Coronary artery (tissue), 2 donors: ENCODE results near the gene RIN3.

Experiments
- DNase-seq: peaks from one replicate; pipeline ENCODE4 v3.0.0-alpha.2; 2017; ENCODE audit warnings: low spot score
- H3K27ac ChIP-seq, 2 donors: fragments of 200-600 bp; sonication (generic); one replicate each; pipeline ENCODE4 v1.5.1; 2016 to 2019
- H3K4me3 ChIP-seq: fragments of 200-600 bp; sonication (generic); 2 replicates; pipeline ENCODE4 v1.5.1; 2016; ENCODE audit warnings: mild to moderate bottlenecking, moderate library complexity
- CTCF ChIP-seq: fragments of 200-600 bp; sonication (generic); IDR thresholded peaks from one replicate; pipeline ENCODE4 v1.5.1; 2019; ENCODE audit warnings: antibody characterized with exemption

RIN3 gene

GRCh38 chr14:92556863-92557543 lies 43.4 kb downstream of the RIN3 start:
- DNase-seq: no peak
- H3K27ac ChIP-seq: no peak overlapping the region
- no peak for TF ChIP-seq CTCF
- H3K4me3 ChIP-seq: no peak overlapping the region

DNA sequence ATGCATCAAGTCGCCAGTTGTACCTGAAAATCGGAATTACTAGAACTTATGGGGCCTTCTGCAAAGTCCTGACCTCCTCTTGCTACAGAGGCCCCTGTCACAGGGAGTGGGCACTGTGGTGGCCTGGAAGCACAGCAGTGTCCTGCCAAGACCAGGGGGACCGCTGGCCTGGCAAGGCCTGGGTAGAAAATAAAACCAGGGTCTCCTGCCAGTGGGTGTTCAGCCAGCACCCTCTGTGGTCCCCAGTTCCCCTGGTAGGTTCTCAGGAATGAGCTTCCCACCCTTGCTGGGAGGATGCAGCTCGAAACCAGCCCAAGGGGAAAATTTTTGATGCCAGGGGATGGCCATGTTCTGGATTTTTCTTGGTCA lies 43.9 kb downstream of the RIN3 start:
- no peak for TF ChIP-seq CTCF
- no peak overlapping the region for H3K4me3 ChIP-seq
- H3K27ac ChIP-seq: no peak overlapping the region
- no peak for DNase-seq

DNA sequence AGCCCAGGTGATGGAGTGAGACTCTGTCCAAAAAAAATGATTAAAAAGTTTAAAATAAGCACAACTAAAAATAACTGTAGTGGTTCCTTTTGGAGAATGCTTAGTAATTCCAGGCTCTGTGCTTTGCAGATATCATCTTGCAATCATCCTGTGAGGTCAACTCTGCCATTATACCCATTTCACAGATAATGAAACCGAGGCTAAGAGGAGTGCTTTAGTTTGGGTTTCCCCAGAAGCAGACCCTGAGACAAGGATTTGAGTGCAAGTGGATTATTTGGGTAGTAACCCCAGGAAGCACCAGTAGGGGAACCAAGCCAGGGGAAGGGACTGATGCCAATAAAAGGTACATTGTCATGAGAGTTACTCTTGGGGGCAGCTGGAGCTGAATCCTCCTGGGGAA lies 44.7 kb downstream of the RIN3 start:
- Histone ChIP-seq H3K4me3 (no peak overlapping the region), H3K27ac (no peak overlapping the region)
- no peak for TF ChIP-seq CTCF
- DNase-seq: no peak

- TF ChIP-seq CTCF: no peak
- Histone ChIP-seq H3K4me3 (no peak overlapping the region), H3K27ac (no peak overlapping the region)
- DNase-seq: no peak
Observed at GRCh38 chr14:92559486-92559885, 45.9 kb downstream of the RIN3 start.

GRCh38 chr14:92560106-92560865 lies 46.7 kb downstream of the RIN3 start:
- no peak for TF ChIP-seq CTCF
- DNase-seq: no peak
- no peak overlapping the region for H3K27ac ChIP-seq
- no peak overlapping the region for H3K4me3 ChIP-seq

GRCh38 chr14:92561906-92562479 lies 48.4 kb downstream of the RIN3 start:
- no peak overlapping the region for H3K4me3 ChIP-seq
- H3K27ac ChIP-seq: no peak overlapping the region
- no peak for TF ChIP-seq CTCF
- DNase-seq: no peak
